Mesothelial cell of epicardium (in vitro differentiated cells): ENCODE results near the gene CHMP4A. TPM values are rescaled to one million over a fixed set of nuclear protein-coding genes. Genes with fewer than 3 reads are reported as not detected.

Source experiments
- DNase-seq, 2 experiments: peaks; one replicate each; pipeline ENCODE4 v3.0.0; 2021; ENCODE audit warnings: low spot score in 2 of 2; ENCODE audit not compliant: unreplicated experiment in 2 of 2
- H3K27ac Mint-ChIP-seq: 2 replicates; pipeline ENCODE4 v1.8.0; 2021; ENCODE audit warnings: mixed read lengths
- H3K27me3 Mint-ChIP-seq: 2 replicates; pipeline ENCODE4 v1.8.0; 2021; ENCODE audit warnings: low read depth, mixed read lengths
- H3K36me3 Mint-ChIP-seq: 2 replicates; pipeline ENCODE4 v1.8.0; 2021; ENCODE audit warnings: mixed read lengths
- H3K4me1 Mint-ChIP-seq: 2 replicates; pipeline ENCODE4 v1.8.0; 2021; ENCODE audit warnings: mixed read lengths
- H3K4me3 Mint-ChIP-seq: 2 replicates; pipeline ENCODE4 v1.8.0; 2021; ENCODE audit warnings: mild to moderate bottlenecking, moderate library complexity, mixed read lengths
- H3K9me3 Mint-ChIP-seq: 2 replicates; pipeline ENCODE4 v1.8.0; 2021; ENCODE audit warnings: mixed read lengths
- CTCF ChIP-seq: fragments of 200-600 bp; sonication (generic); IDR thresholded peaks from one replicate; pipeline ENCODE4 v1.5.0; 2021; ENCODE audit warnings: antibody characterized with exemption; ENCODE audit not compliant: unreplicated experiment
- total RNA-seq: library from RNA; stranded (reverse); gene quantifications from 3 replicates; pipeline ENCODE4 v1.2.1, GENCODE V29; 2021

The CHMP4A gene
- total RNA-seq, 1 donor from 2014 or later: 48.0 TPM

- no peak overlapping the region for H3K4me3 Mint-ChIP-seq
- peak overlapping the region; percentile 73 for H3K27ac Mint-ChIP-seq
- no peaks in the 10 kb centered on the region for H3K9me3 Mint-ChIP-seq
- no peak for TF ChIP-seq CTCF
- DNase-seq: no peak
- peaks cover 16% of the 10 kb centered on the region for H3K36me3 Mint-ChIP-seq
- no peaks in the 10 kb centered on the region for H3K27me3 Mint-ChIP-seq
- H3K4me1 Mint-ChIP-seq: peaks cover 13% of the 10 kb centered on the region
Measured at GRCh38 chr14:24182110-24182882, 31.0 kb downstream of the CHMP4A start.

GRCh38 chr14:24181371-24182077 lies 31.8 kb downstream of the CHMP4A start:
- DNase-seq: no peak
- TF ChIP-seq CTCF: no peak
- H3K4me3 Mint-ChIP-seq: no peak overlapping the region
- H3K9me3 Mint-ChIP-seq: no peaks in the 10 kb centered on the region
- H3K36me3 Mint-ChIP-seq: peaks cover 21% of the 10 kb centered on the region
- peaks cover 14% of the 10 kb centered on the region for H3K4me1 Mint-ChIP-seq
- H3K27me3 Mint-ChIP-seq: no peaks in the 10 kb centered on the region
- peak overlapping the region; percentile 73 for H3K27ac Mint-ChIP-seq

GRCh38 chr14:24179961-24180796 lies 33.1 kb downstream of the CHMP4A start:
- H3K4me1 Mint-ChIP-seq: peaks cover 17% of the 10 kb centered on the region
- no peak for DNase-seq
- peaks cover 22% of the 10 kb centered on the region for H3K36me3 Mint-ChIP-seq
- H3K27me3 Mint-ChIP-seq: no peaks in the 10 kb centered on the region
- H3K4me3 Mint-ChIP-seq: no peak overlapping the region
- no peak for TF ChIP-seq CTCF
- H3K27ac Mint-ChIP-seq: peak overlapping the region; percentile 88
- no peaks in the 10 kb centered on the region for H3K9me3 Mint-ChIP-seq

GRCh38 chr14:24179294-24179960 lies 33.9 kb downstream of the CHMP4A start:
- peaks cover 28% of the 10 kb centered on the region for H3K36me3 Mint-ChIP-seq
- H3K27ac Mint-ChIP-seq: peak overlapping the region; percentile 88
- no peak for DNase-seq
- TF ChIP-seq CTCF: no peak
- H3K27me3 Mint-ChIP-seq: no peaks in the 10 kb centered on the region
- peaks cover 25% of the 10 kb centered on the region for H3K4me1 Mint-ChIP-seq
- no peak overlapping the region for H3K4me3 Mint-ChIP-seq
- no peaks in the 10 kb centered on the region for H3K9me3 Mint-ChIP-seq
